Measurements from ENCODE around the gene MIAT.

The MIAT gene

DNA sequence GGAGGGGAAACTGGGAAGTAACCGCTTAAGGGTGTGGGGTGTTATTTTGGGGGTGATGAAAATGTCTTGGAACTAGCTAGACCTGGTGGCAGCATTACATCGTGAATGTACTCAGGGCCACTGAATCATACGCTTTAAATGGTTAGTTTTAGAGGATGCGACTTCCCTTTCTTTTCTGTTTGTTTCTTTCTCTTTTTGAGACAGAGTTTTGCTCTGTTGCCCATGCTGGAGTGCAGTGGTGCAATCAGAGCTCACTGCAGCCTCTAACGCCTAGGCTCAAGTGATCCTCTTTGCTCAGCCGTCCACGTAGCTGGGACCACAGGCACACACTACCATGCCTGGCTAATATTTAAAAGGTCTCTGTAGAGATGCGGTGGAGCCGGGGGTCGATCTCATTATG, 5.6 kb upstream of the MIAT start:
- ChIA-PET POLR2A (no interaction called here), CTCF (interaction anchor here (0.8 to 1.5 kb wide), 2 partner anchors 12 to 254 kb away, joined by 4 to 8 read pairs; no protein-coding TSS in a partner anchor)
- no peaks in the 10 kb centered on the region for H3K9me3 ChIP-seq (ENCODE audit: control insufficient read depth, insufficient read depth, low read depth, low read length)
- H3K4me1 ChIP-seq (ENCODE audit: control insufficient read depth, insufficient read depth, low read length) = no peaks in the 10 kb centered on the region; the same call in 1 of the 2 replicates
- no peak for TF ChIP-seq ZNF473 (tag by site-specific recombination; IDR thresholded peaks at IDR 0.05)
- no peak for TF ChIP-seq ZNF311 (tag by site-specific recombination; IDR thresholded peaks at IDR 0.05; ENCODE audit: borderline replicate concordance)
- TF ChIP-seq ZNF658 (tag by site-specific recombination; IDR thresholded peaks at IDR 0.05) = no peak
- TF ChIP-seq ZNF792 (tag by site-specific recombination; IDR thresholded peaks at IDR 0.05) = no peak
- TF ChIP-seq, protein P1, sequence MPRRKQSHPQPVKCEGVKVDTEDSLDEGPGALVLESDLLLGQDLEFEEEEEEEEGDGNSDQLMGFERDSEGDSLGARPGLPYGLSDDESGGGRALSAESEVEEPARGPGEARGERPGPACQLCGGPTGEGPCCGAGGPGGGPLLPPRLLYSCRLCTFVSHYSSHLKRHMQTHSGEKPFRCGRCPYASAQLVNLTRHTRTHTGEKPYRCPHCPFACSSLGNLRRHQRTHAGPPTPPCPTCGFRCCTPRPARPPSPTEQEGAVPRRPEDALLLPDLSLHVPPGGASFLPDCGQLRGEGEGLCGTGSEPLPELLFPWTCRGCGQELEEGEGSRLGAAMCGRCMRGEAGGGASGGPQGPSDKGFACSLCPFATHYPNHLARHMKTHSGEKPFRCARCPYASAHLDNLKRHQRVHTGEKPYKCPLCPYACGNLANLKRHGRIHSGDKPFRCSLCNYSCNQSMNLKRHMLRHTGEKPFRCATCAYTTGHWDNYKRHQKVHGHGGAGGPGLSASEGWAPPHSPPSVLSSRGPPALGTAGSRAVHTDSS (tag by site-specific recombination; IDR thresholded peaks at IDR 0.05) = no peak
- TF ChIP-seq, protein P2, sequence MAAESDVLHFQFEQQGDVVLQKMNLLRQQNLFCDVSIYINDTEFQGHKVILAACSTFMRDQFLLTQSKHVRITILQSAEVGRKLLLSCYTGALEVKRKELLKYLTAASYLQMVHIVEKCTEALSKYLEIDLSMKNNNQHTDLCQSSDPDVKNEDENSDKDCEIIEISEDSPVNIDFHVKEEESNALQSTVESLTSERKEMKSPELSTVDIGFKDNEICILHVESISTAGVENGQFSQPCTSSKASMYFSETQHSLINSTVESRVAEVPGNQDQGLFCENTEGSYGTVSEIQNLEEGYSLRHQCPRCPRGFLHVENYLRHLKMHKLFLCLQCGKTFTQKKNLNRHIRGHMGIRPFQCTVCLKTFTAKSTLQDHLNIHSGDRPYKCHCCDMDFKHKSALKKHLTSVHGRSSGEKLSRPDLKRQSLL (tag by site-specific recombination; IDR thresholded peaks at IDR 0.05) = no peak
- no peak for TF ChIP-seq SCRT2 (tag by site-specific recombination; IDR thresholded peaks at IDR 0.05)
- TF ChIP-seq KLF17 (tag by site-specific recombination; IDR thresholded peaks at IDR 0.05) = no peak
- no peaks in the 10 kb centered on the region for H3K36me3 ChIP-seq (ENCODE audit: control insufficient read depth in 2 of 2, insufficient read depth in 1 of 2, low read length in 2 of 2)
- no peak overlapping the region for H3K27ac ChIP-seq (ENCODE audit: extremely low read depth, low read depth, low read length)
- no peak overlapping the region for H3K4me3 ChIP-seq (ENCODE audit: low read depth, low read length)

GRCh38 chr22:26658161-26658560, 773 bp downstream of the MIAT start:
- Histone ChIP-seq H3K36me3 (ENCODE audit: control insufficient read depth in 2 of 2, insufficient read depth in 1 of 2, low read length in 2 of 2) (no peaks in the 10 kb centered on the region), H3K4me3 (ENCODE audit: low read depth, low read length) (peak overlapping the region; percentile 32; the same call in 1 of the 2 replicates), H3K9me3 (ENCODE audit: control insufficient read depth, insufficient read depth, low read depth, low read length) (no peaks in the 10 kb centered on the region), H3K27ac (ENCODE audit: extremely low read depth, low read depth, low read length) (no peak overlapping the region; the same call in 1 of the 2 replicates), H3K4me1 (ENCODE audit: control insufficient read depth, insufficient read depth, low read length) (peaks cover 3% of the 10 kb centered on the region; the same call in 1 of the 2 replicates)
- ChIA-PET POLR2A (no interaction called here), CTCF (interaction anchor here (0.6 kb wide), 1 partner anchor 68 kb away, joined by 3 read pairs; the partner anchor contains the start of gene TPST2)
- TF ChIP-seq ZNF792 (tag by site-specific recombination; IDR thresholded peaks at IDR 0.05) (no peak), ZNF600 (tag by site-specific recombination; IDR thresholded peaks at IDR 0.05) (no peak), KLF16 (tag by site-specific recombination; IDR thresholded peaks at IDR 0.05) (no peak), ZNF580 (tag by site-specific recombination; IDR thresholded peaks at IDR 0.05) (peak; percentile 52; the same call in 1 of the 2 replicates), ZNF777 (tag by site-specific recombination; IDR thresholded peaks at IDR 0.05; ENCODE audit: borderline replicate concordance) (no peak), ZNF768 (tag by site-specific recombination; IDR thresholded peaks at IDR 0.05) (peak; percentile 98), OVOL3 (tag by site-specific recombination; IDR thresholded peaks at IDR 0.05) (no peak), ZNF501 (tag by site-specific recombination; IDR thresholded peaks at IDR 0.05) (0 out of 2 replicates have a peak, but pooled peaks have one; percentile 5)

DNA sequence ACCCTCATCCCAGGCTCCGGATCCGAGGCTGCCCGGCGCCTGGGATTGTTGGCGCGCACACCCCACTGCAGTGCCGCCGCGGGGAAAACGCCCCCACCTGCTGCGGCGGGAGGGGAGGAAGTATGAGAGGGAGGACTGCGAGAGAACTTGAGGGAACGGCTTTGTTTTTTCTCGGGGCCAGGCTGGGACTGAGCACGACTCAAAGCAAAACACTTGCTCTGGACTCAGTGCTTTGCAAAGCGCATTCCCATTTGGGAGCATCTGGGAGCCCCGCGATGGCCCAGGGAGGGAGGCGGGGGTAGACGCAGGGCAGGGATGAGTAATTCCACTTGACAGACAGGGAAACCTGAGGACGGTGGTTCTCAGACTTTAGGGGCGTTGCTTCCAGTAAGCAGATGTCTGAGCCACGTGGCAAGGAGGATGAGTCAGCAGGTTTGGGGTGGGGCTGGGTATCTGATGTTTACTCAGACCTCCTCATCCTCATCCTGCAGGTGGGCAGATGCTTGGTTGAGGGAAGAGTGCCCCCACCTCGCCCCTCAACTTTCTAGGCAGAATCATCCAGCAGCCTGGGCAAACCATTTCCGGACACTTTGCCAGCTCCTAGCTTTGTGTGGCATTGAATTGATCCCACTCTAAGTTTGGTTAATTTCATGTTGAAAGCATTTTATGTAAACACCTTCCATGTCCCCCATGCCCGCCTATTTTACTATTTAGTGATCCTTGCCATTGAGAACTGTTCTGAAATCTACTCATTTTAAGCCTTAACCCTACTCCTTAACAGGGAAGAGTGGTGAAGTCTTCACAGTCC, 1.5 kb downstream of the MIAT start:
- no peak overlapping the region; the same call in 1 of the 2 replicates for H3K27ac ChIP-seq (ENCODE audit: extremely low read depth, low read depth, low read length)
- H3K9me3 ChIP-seq (ENCODE audit: control insufficient read depth, insufficient read depth, low read depth, low read length) = no peaks in the 10 kb centered on the region
- H3K4me3 ChIP-seq (ENCODE audit: low read depth, low read length) = peak overlapping the region; percentile 32
- H3K4me1 ChIP-seq (ENCODE audit: control insufficient read depth, insufficient read depth, low read length) = peaks cover 3% of the 10 kb centered on the region; the same call in 1 of the 2 replicates
- no peaks in the 10 kb centered on the region for H3K36me3 ChIP-seq (ENCODE audit: control insufficient read depth in 2 of 2, insufficient read depth in 1 of 2, low read length in 2 of 2)
- POLR2A ChIA-PET = no interaction called here
- CTCF ChIA-PET = interaction anchor here (0.6 to 0.8 kb wide), 4 partner anchors 10 to 635 kb away, joined by 3 to 4 read pairs (median 3); no protein-coding TSS in a partner anchor
- TF ChIP-seq ZNF19 (tag by site-specific recombination; IDR thresholded peaks at IDR 0.05; ENCODE audit: low read depth) (no peak), ZNF121 (tag by site-specific recombination; IDR thresholded peaks at IDR 0.05) (no peak), BCL11A (tag by site-specific recombination; IDR thresholded peaks at IDR 0.05; ENCODE audit: low read depth) (no peak; the same call in 1 of the 2 replicates), ZNF610 (tag by site-specific recombination; IDR thresholded peaks at IDR 0.05; ENCODE audit: borderline replicate concordance) (no peak), ZNF707 (tag by site-specific recombination; IDR thresholded peaks at IDR 0.05) (no peak), ZIC2 (tag by site-specific recombination; IDR thresholded peaks at IDR 0.05) (peak; percentile 78), ZNF791 (tag by site-specific recombination; IDR thresholded peaks at IDR 0.05) (no peak), RBAK (tag by site-specific recombination; IDR thresholded peaks at IDR 0.05) (no peak), KLF1 (tag by site-specific recombination; IDR thresholded peaks at IDR 0.05) (peak; percentile 93), OSR2 (tag by site-specific recombination; IDR thresholded peaks at IDR 0.05) (no peak), ZNF394 (tag by site-specific recombination; IDR thresholded peaks at IDR 0.05; ENCODE audit: borderline replicate concordance) (peak; percentile 82), ZNF37A (tag by site-specific recombination; IDR thresholded peaks at IDR 0.05) (no peak), ZNF623 (tag by site-specific recombination; IDR thresholded peaks at IDR 0.05) (no peak), SP2 (tag by site-specific recombination; IDR thresholded peaks at IDR 0.05) (peak; percentile 69)

Data from HEK293 (cell line).